Activated CD8-positive, alpha-beta memory T cell treated with anti-CD3 and anti-CD28 coated beads, Interleukin-2, amount 50 U/mL, for 1 hour (primary cell): ENCODE data around the gene CYP8B1.

Experiments used
- DNase-seq: peaks from one replicate; pipeline ENCODE4 v3.0.0-alpha.2; 2020; ENCODE audit errors: extremely low read depth

Gene CYP8B1

DNA sequence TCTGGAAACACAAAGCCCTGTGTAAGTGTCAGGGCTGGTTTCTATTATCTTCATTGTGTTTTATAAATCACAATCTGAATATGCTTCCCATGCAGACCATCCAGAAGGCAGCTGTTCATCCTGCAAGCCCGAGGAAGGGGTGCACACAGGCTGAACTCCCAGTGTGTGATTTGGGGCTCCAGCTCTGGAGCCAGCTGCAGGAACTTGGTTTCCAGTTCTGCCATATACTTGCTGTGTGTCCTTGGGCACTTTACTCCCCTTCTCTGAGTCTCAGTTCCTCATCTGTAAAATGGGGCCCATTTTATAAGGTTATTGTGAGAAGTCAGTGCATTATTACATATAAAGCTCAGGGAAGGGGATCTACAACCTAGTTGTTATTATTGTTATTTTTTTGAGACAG, 22.6 kb downstream of the CYP8B1 start:
- DNase-seq = no peak

DNA sequence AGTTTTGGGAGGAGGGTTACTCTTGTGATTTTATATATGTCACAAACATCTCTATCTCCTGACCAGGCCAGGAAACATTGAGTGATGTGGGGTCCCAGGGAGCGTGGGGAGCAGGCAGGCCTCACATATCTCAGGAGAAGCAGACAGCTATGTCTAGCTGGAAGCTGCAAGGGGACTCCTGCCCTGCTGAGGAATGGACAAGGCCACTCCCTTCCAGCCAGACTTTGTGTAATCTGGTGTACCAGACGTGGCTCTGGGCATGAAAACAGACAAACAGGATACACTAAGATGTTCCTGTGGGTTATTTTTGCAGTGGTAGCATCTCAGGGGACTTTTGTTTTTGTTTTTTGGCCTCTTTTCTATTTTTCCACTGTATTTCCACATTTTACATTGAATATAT, 23.2 kb downstream of the CYP8B1 start:
- DNase-seq = no peak

DNA sequence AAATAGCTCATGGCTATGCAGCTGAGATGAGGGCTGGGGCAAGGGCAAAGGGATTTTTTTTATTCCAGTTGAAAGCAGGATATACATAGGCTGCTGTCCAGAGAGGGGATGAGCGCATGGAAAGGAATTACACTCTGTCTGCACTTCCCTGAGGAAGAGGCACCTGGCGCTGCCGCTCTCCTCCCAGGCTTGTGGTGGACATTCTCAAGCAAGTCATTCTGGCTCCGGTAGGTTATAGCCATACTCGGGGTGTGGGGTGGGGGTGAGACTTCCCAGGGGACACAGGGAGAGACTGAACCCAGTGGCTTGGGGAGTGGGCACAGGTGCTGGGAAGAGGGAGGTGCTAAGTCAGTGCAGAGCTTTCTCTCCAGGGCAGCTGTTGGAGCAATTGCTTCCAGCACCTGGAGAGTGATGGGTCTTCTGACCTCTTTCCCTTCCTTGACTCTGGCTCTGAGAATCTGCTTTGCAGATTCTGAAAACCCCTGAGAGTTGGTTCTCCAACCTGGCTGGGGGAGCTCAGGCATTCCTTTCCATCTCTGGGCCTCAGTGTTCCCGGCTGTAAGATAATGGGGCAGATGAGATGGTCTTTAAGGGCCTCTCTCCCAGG, 24.3 kb downstream of the CYP8B1 start:
- no peak for DNase-seq

DNA sequence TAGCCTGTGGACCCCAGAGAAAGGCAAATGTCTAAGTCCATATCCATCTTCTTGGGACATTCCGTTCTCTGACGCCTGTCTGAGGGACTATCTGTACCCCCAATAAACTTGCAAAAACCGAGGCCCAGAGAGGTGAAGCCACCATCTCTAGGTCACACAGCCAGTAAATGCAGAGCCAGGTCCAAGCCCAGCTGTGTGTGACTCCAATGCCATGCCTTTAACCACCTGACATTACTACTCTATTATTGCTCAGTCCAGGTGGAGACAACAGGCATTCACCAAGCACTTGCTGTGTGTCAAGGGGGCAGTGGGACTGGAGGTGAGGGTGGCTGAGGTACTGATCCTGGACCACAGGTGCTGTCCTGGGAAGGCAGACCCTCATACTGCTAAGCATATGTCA, 25.4 kb downstream of the CYP8B1 start:
- DNase-seq = no peak

DNA sequence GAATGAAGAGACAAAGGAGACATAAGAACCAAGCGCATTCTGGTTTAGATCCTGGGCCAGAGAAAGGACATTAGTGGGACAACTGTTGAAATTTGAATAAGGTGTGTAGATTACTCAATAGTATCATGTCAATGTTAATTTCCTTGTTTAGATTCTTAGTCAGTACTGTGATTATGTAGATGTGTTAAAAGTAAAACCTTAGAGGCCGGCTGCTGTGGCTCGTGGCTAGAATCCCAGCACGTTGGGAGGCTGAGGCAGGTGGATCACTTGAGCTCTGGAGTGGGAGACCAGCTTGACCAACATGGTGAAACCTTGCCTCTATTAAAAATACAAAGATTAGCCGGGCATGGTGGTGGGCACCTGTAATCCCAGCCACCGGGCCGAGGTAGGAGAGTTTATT, 26.7 kb downstream of the CYP8B1 start:
- no peak for DNase-seq

DNA sequence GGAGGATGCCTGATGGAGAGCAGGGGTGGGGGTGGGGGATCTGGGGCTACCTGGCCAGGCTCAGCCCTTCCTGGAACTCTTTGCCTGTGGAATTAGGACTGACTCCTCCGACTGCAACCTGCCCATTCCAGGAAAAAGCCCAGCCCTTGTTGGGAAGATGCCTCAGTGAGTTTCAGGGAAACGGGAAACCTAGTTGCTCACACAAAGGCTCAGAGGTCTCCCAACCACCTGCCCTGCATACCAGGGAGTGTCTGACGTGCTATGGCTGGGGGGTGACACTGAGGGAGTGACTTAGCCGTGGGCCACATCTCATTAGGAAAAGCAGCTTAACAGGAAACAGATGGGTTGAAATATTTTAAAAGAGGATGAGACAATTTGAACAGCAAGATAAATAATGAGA, 27.9 kb downstream of the CYP8B1 start:
- DNase-seq = no peak

DNA sequence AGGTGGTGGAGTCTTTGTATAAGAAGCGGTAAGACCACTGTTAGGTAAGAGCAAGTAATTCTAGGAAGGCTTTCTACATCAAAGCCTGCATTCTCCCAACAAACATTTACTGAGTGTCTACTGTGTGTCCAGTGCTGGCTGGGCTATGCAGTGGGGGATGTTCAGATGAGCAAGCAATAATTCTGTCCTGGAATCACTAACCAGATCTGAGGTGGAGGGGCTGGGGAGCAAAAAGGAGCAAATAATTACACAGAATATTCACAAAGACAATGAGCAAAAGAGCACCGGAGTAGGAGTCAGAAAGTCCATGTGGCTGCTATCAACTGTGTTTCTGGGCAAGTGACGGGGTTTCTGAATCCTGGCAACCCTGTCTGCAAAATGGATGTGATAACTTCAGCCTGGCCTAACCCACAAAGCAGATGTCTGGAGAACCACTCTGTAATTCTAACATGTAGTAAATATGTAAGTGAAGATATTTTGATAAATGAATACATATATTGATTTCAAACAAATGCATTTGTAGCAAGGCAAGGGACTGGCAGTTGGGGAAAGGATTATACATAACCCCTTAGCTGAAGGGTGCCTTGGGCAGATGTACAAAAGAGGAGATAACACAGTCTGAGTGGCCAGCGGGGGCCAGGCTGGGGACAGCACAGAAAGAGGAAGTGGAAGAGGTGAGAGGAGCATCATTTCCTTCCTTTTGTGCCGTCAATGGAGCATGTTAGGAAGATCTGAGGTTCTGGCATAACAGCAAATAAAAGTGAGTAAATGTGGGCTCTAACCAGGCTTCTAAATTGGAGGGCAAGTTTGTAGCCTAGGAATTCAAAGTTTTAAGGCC, 28.8 kb downstream of the CYP8B1 start:
- DNase-seq = no peak

DNA sequence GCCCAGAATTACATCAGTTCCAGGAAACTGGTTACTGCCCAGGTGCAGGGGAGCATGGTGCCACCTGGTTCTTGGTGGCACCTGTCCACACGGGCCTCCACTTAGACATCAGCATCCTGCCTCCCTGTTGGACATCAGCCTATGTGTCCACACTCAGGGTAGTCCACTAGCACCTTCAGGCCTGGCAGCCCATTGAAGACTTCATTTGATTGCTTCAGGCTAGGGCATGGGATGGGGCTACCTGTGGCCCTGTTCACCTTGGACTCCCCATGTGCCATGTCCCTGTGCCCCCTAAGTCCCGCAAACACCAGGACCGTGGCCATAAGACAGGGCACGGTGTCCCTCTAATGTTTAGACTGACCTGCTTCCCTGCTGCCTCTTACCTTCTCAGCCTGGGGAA, 30.9 kb downstream of the CYP8B1 start:
- DNase-seq = no peak

DNA sequence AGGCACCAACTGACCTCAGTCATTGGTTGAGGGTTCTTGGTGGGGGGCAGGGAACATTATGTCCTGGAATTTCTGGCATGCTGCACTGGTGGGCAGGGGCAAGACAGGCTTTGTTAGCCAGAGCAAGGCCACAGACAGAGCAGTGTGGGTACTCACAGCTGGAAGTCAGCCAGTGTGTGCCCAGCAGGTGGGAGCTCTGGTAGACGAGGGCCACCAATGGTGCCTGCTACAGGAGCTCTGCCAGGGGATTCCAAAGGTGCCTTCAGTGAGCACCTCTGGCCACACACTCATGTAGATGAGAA, 31.3 kb downstream of the CYP8B1 start:
- no peak for DNase-seq

DNA sequence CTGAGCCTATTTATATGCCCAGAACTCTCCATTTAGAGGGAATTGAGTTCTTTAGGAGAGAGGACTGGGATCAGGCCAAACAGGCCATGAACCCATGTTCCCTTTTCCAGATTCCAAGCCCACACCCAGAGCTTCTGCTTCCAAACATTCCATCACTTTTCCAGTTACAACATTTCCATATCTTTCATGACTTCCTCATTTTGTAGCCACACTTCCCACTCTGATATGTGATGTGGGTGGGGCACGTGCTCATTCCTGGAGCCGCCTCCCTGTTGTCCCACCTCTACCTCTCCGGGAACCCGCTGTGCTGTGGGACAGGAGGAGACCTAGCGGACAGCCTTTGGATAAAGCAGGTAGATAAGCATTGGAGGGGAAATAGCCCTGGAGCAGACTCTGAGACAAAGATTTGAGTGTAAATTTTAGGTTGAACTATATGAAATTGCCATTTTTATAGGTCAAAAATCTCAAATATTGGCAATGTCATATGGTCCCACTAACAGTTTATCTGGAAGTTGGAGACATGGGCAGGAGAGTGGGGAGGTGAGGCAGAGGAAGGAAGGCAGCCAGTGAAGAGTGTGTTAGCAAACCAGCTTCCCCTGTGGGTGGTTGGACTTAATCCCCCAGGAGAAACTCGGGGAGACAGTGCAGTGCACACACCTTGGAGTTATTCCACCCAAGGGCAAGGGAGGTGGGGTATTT, 31.8 kb downstream of the CYP8B1 start:
- no peak for DNase-seq

DNA sequence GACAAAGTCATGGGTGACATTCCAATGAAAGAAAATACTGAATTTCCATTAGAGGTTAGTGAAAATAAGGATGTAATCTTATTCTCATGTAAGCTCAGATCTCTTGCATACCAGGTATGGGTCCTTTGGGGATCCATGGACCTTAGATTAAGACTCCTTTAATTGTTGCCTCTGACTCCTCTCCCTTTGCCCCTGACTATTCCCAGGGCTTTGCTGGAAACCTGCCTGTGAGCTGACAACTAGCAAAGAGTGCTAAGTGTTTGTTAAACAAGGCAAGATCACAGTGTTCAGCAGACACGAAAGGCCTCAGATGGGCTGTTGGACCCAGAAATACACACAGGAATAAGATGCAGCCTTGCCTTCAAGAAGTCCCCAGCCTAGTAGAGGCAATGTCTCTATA, 34.3 kb downstream of the CYP8B1 start:
- DNase-seq = no peak

DNA sequence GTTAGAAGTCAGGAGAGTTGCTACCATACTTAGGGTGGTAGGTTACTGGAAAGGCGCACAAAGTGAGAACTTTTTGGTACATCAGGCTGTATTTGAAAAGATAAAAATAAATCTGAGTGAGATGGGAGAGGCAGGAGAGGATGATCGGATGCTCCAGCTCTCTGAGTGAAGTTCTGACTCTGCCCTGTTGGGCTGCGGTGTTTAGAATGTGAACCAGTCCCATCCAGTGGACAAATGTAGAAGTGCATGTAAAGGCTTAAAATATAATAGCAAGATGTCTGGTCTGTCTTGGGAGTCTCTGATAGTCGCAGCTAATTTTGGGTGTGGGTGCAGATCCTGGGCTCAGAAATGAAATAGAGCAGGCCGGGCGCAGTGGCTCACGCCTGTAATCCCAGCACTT, 36.1 kb downstream of the CYP8B1 start:
- DNase-seq = peak; percentile 8

DNA sequence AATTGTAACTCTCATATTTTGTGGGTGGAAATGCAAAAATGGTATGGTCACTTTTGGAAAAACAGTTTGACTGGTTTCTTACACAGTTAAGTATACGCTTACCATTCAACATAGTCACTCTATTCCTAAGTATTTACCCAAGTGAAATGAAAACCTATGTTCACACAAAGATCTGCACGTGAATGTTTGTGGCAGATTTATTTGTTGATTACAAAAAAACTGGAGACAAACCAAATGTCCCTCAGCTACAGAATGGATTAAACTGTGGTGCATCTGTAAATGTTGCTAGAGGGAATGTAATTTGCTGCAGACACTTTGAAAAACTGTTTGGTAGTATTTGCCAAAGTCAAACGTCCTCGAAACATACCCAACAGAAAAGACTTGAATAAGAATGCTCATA, 37.1 kb downstream of the CYP8B1 start:
- no peak for DNase-seq

DNA sequence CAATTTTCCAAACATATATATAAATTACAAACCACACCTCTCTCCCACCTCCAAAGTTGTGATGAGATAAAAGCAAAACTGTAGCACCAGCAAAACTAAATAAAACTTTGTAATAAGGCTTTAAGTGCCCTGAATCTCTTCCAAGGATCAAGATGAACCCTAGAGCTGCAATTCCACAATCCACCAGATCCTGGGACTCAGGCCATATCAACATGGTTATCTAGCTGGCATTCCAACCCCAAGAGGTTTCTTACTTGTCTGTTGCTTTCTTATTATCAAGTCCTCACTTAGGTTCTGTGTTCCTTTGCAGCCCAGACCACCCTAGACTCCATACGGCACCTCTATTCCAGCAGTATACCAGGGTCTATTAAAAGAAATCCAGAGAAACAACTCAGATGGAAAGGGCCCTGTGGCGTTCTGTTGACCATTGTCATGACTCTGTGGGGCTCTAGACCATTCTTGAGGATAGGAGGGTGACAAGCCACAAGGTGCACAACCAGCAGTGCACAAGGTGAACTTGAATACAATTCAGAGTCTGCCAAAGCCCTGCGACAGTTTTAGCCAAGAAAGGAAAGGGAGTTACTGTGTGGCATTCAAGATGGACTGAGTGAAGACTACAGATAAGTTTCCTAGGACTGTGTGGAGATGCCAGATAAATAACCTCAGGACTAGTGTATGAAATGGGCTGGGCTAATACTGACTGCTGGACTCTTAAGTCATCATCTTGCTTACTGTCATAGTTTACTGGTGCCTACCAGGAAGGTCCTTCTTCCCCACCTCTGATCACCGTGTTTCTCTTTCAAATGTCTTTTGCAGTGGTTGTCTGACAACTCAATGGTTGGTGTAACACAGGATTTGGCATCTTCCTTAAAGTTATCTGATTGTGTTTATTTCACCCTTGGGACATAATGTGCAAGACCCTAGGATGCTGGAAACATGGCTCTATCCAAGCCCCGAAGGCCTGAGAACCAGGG, 39.2 kb downstream of the CYP8B1 start:
- DNase-seq = no peak

DNA sequence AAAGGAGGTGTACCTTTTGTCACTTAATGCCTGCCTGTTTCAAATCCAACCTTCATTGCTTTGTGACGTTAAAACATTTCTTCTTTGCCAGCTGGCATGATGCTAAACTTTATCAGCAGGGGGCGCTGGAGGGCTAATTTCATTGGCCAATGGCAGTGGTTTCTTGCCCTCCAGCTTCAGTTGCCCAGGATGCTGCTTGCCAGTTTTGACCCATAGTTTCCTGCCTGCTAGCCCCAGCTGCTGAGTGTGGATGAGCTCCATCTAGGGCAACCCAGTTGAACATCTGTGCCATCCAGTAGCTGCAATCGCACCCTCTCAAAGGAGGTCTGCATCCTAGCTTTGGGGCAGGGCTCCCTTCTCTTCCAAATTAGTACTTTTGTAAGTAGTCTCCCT, 44.4 kb downstream of the CYP8B1 start:
- DNase-seq = peak; percentile 41

DNA sequence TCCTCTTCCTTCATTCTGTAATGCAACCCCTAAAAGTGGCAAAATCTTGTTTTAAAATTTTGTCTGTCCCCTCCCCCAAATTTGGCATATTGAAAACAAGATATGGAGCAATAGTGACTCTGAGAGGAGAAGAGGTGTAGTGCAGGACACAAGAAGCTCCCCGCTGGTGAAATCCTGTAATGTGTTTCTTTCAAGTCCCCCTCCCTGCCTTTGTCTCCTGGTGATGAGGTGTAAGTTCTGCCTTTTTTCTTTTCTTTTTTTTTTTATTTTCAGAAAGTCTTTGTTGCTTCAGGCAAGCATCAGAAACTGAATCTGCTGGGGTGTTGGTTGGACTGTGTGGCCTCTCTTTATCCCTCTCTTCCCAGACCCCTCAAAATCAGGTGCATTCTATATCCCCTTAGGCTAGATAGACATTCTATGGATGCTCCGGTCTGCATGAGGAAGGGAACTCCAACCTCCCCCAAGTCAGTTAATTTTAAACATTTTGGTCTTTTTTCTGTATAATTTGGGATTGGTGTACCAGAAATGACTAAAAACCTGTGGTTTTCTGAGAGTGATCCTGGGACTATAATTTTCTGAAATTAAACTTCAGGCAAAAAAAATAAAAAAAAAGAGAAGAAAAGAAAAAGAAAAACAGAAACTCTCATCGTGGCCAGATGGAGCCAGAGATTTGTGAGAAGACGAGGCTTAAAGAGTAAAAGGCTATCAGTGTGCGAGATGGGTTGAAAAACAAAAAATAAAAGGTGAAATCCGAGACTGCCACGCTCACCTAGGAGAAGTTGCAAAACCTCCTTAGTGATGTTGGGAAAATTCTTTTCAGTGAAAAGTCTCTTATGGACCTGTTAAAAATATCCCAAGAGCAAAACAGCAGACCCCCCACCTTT, 45.0 kb downstream of the CYP8B1 start:
- no peak for DNase-seq

DNA sequence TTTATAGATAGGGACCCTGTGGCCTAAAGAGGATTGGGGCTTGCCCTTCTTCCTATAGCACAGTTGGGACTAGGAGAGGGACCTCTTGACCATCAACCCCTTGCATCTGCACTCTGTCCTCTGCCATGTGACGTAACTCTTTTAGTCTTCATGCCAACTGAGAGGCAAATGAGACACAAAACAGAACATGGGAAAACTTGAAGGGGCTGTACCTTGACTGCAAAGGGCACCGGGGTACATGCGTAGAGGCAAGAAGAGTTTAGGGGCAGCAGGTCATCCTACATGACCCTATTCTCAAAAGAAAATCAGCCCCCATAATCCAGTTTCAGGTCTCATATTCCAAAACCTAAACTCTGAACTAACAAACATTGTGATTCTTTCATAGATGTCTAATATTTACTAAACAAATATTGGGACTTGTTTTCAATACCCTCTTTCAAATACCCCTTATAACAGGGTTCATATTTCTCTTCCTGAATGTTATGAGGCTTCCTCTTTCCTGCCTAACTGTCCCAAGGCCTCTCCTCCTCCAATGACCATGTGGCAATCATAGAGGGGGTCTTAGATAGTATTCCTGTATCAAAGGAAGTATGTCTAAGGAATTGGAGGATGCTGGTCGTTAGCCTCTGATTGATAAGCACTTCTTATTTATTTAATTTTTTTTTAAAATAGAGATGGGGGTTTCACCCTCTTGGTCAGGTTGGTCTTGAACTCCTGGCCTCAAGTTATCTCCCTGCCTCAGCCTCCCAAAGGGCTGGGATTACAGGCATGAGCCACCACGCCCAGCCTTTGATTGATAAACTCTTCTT, 45.8 kb downstream of the CYP8B1 start:
- DNase-seq = no peak

DNA sequence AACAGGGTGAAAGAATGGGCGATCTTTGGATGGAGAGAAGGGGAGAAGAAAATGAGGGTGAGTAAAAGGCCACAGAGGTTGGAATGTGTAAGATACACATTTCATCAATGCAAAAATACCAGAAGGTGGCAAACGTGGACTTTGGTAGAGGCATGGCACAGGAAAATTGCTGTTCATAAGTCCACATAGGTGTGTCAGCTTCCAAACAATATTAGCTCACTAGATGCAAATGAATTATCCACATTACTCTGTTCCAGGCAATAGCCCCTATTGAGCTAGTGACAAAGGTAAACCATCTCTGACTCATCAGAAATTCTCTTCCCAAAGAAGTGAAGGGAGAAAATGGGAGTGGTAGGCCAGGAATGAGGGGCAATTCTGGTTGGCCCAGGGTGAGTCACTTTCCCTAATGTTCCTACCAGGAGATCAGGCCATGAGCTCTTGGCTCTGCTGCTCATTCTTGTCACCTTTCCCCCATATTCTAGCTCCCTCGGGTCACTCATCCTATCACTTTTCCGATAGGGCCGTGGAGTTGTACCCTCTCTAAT, 46.5 kb downstream of the CYP8B1 start:
- no peak for DNase-seq

DNA sequence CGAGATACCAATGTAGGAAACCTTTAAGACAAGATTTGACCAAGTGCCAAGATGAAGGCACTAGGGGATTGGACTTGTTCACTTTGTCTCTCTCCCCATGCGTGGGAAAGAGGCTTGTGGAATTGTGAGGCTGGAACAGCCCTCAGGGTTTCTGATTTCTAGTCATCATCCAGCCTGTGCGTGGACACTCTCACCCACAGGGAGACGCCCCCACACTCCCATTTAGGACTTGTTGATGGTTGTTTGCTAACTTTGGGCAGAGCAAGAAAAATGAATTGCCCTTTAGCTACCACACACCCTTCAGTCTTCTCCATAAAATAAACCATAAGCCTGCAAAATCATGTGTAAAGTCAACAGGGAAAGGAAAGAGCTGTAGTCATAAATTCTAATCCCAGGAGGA, 48.0 kb downstream of the CYP8B1 start:
- DNase-seq = no peak

DNA sequence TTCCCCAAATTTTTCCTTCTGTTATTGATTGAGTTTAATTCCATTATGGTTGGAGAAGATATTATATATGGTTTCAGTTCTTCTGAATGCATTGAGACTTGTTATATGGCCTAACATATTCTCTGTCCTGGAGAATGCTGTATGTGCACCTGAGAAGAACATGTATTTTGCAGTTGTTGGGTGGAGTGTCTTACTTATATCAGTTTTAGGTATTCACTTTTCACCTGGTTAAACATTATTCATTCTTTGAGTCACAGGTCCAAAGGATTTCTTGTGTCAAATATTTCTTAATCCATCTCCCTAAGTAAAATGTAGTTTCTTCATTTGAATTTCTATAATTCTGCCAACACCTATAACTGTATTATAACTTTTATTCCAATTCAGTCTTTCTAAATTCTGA, 48.7 kb downstream of the CYP8B1 start:
- DNase-seq = no peak
